Activated T-cell treated with anti-CD3 and anti-CD28 coated beads, Interleukin-2, amount 50 U/mL, for 4 hours (primary cell): ENCODE data around the gene TSBP1. TPM values are rescaled to one million over a fixed set of nuclear protein-coding genes. Genes with fewer than 3 reads are reported as not detected.
"Not testable (repeated sequence)": the region's sequence is repeated elsewhere in the genome, so short reads cannot be mapped to it uniquely, and the experiment has no call there.

ENCODE experiments used
- ATAC-seq, 2 donors: fragments of 200-7000 bp; cut with Tn5 transposase; one replicate each; pipeline ENCODE4 v1.10.0; 2021
- DNase-seq: peaks from one replicate; pipeline ENCODE4 v3.0.0-alpha.2; 2020
- H3K27me3 Mint-ChIP-seq: one replicate; pipeline ENCODE4 v1.8.0; 2021; ENCODE audit warnings: low read depth, mixed read lengths
- H3K36me3 Mint-ChIP-seq: one replicate; pipeline ENCODE4 v1.8.0; 2022; ENCODE audit warnings: mixed read lengths; ENCODE audit not compliant: insufficient read depth
- H3K4me1 Mint-ChIP-seq: one replicate; pipeline ENCODE4 v1.8.0; 2021; ENCODE audit warnings: low read depth, mixed read lengths
- H3K4me3 Mint-ChIP-seq: one replicate; pipeline ENCODE4 v1.8.0; 2021; ENCODE audit warnings: mild to moderate bottlenecking, moderate library complexity, mixed read lengths
- H3K9me3 Mint-ChIP-seq: one replicate; pipeline ENCODE4 v1.8.0; 2021; ENCODE audit warnings: mixed read lengths
- total RNA-seq, 3 donors: library from RNA; stranded (reverse); gene quantifications; one replicate each; pipeline ENCODE4 v1.2.1, GENCODE V29; 2021

The TSBP1 gene
- total RNA-seq, 3 donors from 2014 or later, result not detected

- ATAC-seq, result no peak
- no peaks in the 10 kb centered on the region for H3K4me1 Mint-ChIP-seq
These were observed 22.1 kb upstream of the TSBP1 start for GRCh38 chr6:32393665-32394420.

GRCh38 chr6:32391505-32391904 lies 19.8 kb upstream of the TSBP1 start:
- Mint-ChIP-seq H3K27me3 (peaks cover 48% of the 10 kb centered on the region), H3K4me3 (no peak overlapping the region), H3K36me3 (no peaks in the 10 kb centered on the region), H3K4me1 (no peaks in the 10 kb centered on the region), H3K9me3 (no peaks in the 10 kb centered on the region)
- ATAC-seq, result no peak
- DNase-seq, result no peak

More at GRCh38 chr6:32393665-32394420, 22.1 kb upstream of the TSBP1 start:
- Mint-ChIP-seq H3K4me3 (no peak overlapping the region), H3K36me3 (no peaks in the 10 kb centered on the region), H3K27me3 (peaks cover 35% of the 10 kb centered on the region), H3K9me3 (no peaks in the 10 kb centered on the region)
- DNase-seq, result no peak

- Mint-ChIP-seq H3K4me1 (no peaks in the 10 kb centered on the region), H3K27me3 (peaks cover 41% of the 10 kb centered on the region), H3K9me3 (no peaks in the 10 kb centered on the region), H3K36me3 (no peaks in the 10 kb centered on the region), H3K4me3 (no peak overlapping the region)
- ATAC-seq (no peak), DNase-seq (no peak)
These were observed 16.1 kb upstream of the TSBP1 start for GRCh38 chr6:32387589-32388340.

- no peak overlapping the region for H3K4me3 Mint-ChIP-seq
- H3K27me3 Mint-ChIP-seq, result peaks cover 37% of the 10 kb centered on the region
- ATAC-seq (no peak), DNase-seq (no peak)
- no peaks in the 10 kb centered on the region for H3K9me3 Mint-ChIP-seq
- H3K4me1 Mint-ChIP-seq, result no peaks in the 10 kb centered on the region
- H3K36me3 Mint-ChIP-seq, result no peaks in the 10 kb centered on the region
These were observed 14.3 kb upstream of the TSBP1 start for GRCh38 chr6:32386040-32386439.

GRCh38 chr6:32382757-32383420 lies 11.2 kb upstream of the TSBP1 start:
- DNase-seq (no peak), ATAC-seq (no peak)
- H3K9me3 Mint-ChIP-seq, result no peaks in the 10 kb centered on the region
- H3K4me1 Mint-ChIP-seq, result no peaks in the 10 kb centered on the region
- no peak overlapping the region for H3K4me3 Mint-ChIP-seq
- no peaks in the 10 kb centered on the region for H3K36me3 Mint-ChIP-seq
- H3K27me3 Mint-ChIP-seq, result peaks cover 22% of the 10 kb centered on the region

GRCh38 chr6:32379545-32379944 lies 7.8 kb upstream of the TSBP1 start:
- Mint-ChIP-seq H3K4me1 (no peaks in the 10 kb centered on the region), H3K27me3 (peaks cover 26% of the 10 kb centered on the region), H3K9me3 (no peaks in the 10 kb centered on the region), H3K4me3 (no peak overlapping the region), H3K36me3 (no peaks in the 10 kb centered on the region)
- ATAC-seq, result no peak
- no peak for DNase-seq

GRCh38 chr6:32375739-32376529 lies 4.2 kb upstream of the TSBP1 start:
- no peaks in the 10 kb centered on the region for H3K9me3 Mint-ChIP-seq
- no peak overlapping the region for H3K4me3 Mint-ChIP-seq
- peaks cover 32% of the 10 kb centered on the region for H3K27me3 Mint-ChIP-seq
- H3K4me1 Mint-ChIP-seq, result no peaks in the 10 kb centered on the region
- DNase-seq (no peak), ATAC-seq (no peak)
- no peaks in the 10 kb centered on the region for H3K36me3 Mint-ChIP-seq

GRCh38 chr6:32371229-32371628 lies 474 bp downstream of the TSBP1 start:
- no peak for ATAC-seq
- H3K4me3 Mint-ChIP-seq, result no peak overlapping the region
- peaks cover 31% of the 10 kb centered on the region for H3K27me3 Mint-ChIP-seq
- H3K9me3 Mint-ChIP-seq, result no peaks in the 10 kb centered on the region
- H3K4me1 Mint-ChIP-seq, result no peaks in the 10 kb centered on the region
- H3K36me3 Mint-ChIP-seq, result no peaks in the 10 kb centered on the region
- no peak for DNase-seq

- Mint-ChIP-seq H3K4me3 (no peak overlapping the region), H3K27me3 (peaks cover 32% of the 10 kb centered on the region), H3K9me3 (no peaks in the 10 kb centered on the region), H3K36me3 (no peaks in the 10 kb centered on the region), H3K4me1 (no peaks in the 10 kb centered on the region)
- ATAC-seq (no peak), DNase-seq (no peak)
These were observed 1.2 kb downstream of the TSBP1 start for GRCh38 chr6:32370505-32370904.

- H3K4me1 Mint-ChIP-seq, result no peaks in the 10 kb centered on the region
- H3K9me3 Mint-ChIP-seq, result no peaks in the 10 kb centered on the region
- DNase-seq (no peak), ATAC-seq (no peak)
- H3K27me3 Mint-ChIP-seq, result peaks cover 32% of the 10 kb centered on the region
- no peak overlapping the region for H3K4me3 Mint-ChIP-seq
- H3K36me3 Mint-ChIP-seq, result no peaks in the 10 kb centered on the region
These were observed 2.0 kb downstream of the TSBP1 start for GRCh38 chr6:32369660-32370059.

- no peaks in the 10 kb centered on the region for H3K4me1 Mint-ChIP-seq
- H3K27me3 Mint-ChIP-seq, result peaks cover 32% of the 10 kb centered on the region
- no peaks in the 10 kb centered on the region for H3K36me3 Mint-ChIP-seq
- no peak overlapping the region for H3K4me3 Mint-ChIP-seq
- ATAC-seq (no peak), DNase-seq (no peak)
- H3K9me3 Mint-ChIP-seq, result peaks cover 4% of the 10 kb centered on the region
These were observed 4.1 kb downstream of the TSBP1 start for GRCh38 chr6:32367644-32368043.

- H3K27me3 Mint-ChIP-seq, result peaks cover 13% of the 10 kb centered on the region
- not testable (repeated sequence) for H3K4me3 Mint-ChIP-seq, H3K9me3 Mint-ChIP-seq, DNase-seq, H3K4me1 Mint-ChIP-seq, H3K36me3 Mint-ChIP-seq, ATAC-seq
These were observed 12.5 kb downstream of the TSBP1 start for GRCh38 chr6:32359225-32359624.

- ATAC-seq, H3K9me3 Mint-ChIP-seq, H3K4me1 Mint-ChIP-seq, DNase-seq, H3K36me3 Mint-ChIP-seq, H3K4me3 Mint-ChIP-seq: not testable (repeated sequence)
- H3K27me3 Mint-ChIP-seq, result peaks cover 12% of the 10 kb centered on the region
These were observed 13.2 kb downstream of the TSBP1 start for GRCh38 chr6:32358548-32358947.

GRCh38 chr6:32355018-32355417 lies 16.7 kb downstream of the TSBP1 start:
- DNase-seq, result no peak
- peak; percentile 18 to 43 for ATAC-seq
- peaks cover 10% of the 10 kb centered on the region for H3K27me3 Mint-ChIP-seq
- H3K9me3 Mint-ChIP-seq, result no peaks in the 10 kb centered on the region
- no peak overlapping the region for H3K4me3 Mint-ChIP-seq
- H3K4me1 Mint-ChIP-seq, result no peaks in the 10 kb centered on the region
- no peaks in the 10 kb centered on the region for H3K36me3 Mint-ChIP-seq
